GM21515 (cell line): Measurements from ENCODE around the gene AADACL3.
"Not testable (repeated sequence)": the region's sequence is repeated elsewhere in the genome, so short reads cannot be mapped to it uniquely, and the experiment has no call there.

ENCODE experiments used
- ATAC-seq: cut with Tn5 transposase; IDR thresholded peaks from one replicate; pipeline ENCODE4 v1.9.1; 2021; ENCODE audit not compliant: unreplicated experiment

AADACL3 gene

DNA sequence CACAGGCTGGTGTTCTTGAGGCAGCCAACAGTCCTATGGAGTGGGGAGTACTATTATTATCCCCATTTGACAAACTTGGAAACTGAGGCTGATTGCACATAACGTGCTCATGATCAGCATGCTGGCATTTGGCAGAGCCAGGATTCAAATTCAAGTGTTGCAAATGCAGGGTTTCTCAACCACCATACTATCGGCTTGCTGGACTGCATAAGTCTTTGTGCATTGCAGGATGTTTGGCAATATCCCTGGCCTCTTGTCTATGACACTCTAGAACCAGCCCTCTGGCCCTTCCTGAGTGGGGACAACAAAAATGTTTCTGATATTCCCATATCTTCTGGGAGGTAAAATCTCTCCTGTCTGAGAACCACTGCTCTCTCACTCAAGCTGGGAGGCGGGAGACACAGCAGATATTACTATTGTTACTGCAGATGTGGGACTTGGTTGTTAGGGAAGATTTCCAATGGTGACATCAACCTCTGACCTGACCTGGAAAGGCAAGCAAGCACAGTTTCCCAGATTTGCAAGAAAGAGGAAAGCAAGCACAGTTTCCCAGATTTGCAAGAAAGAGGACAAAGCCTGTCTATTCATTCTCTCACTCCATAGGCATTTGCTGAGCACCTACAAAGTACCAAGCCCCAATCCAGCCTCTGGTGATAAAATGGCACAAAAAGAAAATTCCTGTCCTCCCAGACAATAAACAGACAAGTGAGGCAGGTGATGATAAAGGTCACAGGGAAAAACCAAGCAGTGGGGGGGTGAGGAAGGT, 1.0 kb upstream of the AADACL3 start:
- no peak for ATAC-seq

GRCh38 chr1:12717301-12717838, 1.5 kb downstream of the AADACL3 start:
- no peak for ATAC-seq

- no peak for ATAC-seq
Measured at GRCh38 chr1:12722626-12723025, 6.7 kb downstream of the AADACL3 start.

DNA sequence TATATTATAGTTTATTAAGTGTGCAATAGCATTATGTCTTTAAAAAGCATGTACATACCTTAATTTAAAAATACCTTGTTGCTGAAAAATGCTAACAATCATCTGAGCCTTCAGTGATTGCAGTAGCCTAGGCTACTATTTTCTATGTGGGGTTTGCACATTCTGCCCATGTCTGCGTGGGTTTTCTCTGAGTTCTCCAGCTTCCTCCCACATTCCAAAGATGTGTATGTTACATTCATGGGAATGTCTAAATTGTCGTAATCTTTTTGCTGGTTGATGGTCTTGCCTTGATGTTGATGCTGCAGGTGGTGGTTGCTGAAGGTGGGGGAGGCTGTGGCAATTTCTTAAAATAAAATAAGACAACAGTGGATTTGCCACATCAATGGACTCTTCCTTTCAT, 12.5 kb downstream of the AADACL3 start:
- no peak for ATAC-seq

DNA sequence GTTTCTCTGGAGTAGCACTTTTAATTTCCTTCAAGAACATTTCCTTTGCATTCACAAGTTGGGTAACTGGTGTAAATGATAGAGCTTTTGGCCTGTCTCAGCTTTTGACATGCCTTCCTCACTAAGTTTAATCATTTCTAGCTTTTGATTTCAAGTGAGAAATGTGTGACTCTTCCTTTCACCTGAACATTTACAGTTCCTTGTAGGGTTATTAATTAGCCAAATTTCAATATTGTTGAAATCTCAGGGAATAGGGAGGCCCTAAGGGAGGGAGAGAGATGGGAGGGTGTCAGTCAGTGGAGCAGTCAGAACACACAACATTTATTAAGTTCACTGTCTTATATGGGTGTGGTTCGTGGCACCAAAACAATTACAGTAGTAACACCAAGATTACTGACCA, 14.2 kb downstream of the AADACL3 start:
- no peak for ATAC-seq

DNA sequence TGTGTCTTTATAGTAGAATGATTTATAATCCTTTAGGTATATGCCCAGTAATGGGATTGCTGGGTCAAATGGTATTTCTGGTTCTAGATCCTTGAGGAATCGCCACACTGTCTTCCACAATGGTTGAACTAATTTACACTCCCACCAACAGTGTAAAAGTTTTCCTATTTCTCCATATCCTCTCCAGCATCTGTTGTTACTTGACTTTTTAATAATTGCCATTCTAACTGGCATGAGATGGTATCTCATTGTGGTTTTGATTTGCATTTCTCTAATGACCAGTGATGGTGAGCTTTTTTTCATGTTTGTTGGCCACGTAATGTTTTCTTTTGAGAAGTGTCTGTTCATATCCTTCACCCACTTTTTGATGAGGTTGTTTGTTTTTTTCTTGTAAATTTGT, 15.2 kb downstream of the AADACL3 start:
- ATAC-seq: not testable (repeated sequence)

- ATAC-seq: no peak
Measured at GRCh38 chr1:12734651-12735050, 18.7 kb downstream of the AADACL3 start.

GRCh38 chr1:12738934-12739333, 23.0 kb downstream of the AADACL3 start:
- ATAC-seq: no peak

GRCh38 chr1:12739613-12740012, 23.7 kb downstream of the AADACL3 start:
- ATAC-seq: no peak

GRCh38 chr1:12741946-12742345, 26.0 kb downstream of the AADACL3 start:
- ATAC-seq: no peak

- ATAC-seq: no peak
Measured at GRCh38 chr1:12745126-12745991, 29.4 kb downstream of the AADACL3 start.

GRCh38 chr1:12745992-12746323, 30.0 kb downstream of the AADACL3 start, which contains the start of gene CFAP107:
TSS of gene CFAP107 (plus strand) at chr1:12746200. CDS start at chr1:12746431, 231 bp downstream.
- ATAC-seq: no peak

GRCh38 chr1:12748778-12749355, 33.0 kb downstream of the AADACL3 start:
- no peak for ATAC-seq

GRCh38 chr1:12754738-12755137, 38.8 kb downstream of the AADACL3 start:
- ATAC-seq: no peak

DNA sequence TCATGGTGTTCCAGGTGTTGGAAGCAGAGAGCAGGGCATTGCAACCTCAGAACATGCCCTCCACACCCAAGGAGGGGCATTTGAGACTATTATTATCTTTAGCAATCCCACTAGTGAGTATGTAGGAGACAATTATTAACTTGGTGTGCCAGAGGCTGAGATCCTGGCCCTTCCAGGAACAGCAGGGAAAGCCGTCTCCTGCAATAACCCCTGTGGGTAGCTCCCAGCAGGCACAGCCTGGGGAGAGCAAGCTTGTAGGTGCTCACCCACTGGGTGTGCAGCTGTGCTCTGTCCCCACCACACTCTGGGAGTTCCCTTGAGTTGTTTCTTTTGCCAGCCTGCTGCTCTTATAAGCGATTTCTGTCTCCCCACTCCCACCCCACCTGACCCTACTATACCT, 40.4 kb downstream of the AADACL3 start:
- ATAC-seq: no peak

DNA sequence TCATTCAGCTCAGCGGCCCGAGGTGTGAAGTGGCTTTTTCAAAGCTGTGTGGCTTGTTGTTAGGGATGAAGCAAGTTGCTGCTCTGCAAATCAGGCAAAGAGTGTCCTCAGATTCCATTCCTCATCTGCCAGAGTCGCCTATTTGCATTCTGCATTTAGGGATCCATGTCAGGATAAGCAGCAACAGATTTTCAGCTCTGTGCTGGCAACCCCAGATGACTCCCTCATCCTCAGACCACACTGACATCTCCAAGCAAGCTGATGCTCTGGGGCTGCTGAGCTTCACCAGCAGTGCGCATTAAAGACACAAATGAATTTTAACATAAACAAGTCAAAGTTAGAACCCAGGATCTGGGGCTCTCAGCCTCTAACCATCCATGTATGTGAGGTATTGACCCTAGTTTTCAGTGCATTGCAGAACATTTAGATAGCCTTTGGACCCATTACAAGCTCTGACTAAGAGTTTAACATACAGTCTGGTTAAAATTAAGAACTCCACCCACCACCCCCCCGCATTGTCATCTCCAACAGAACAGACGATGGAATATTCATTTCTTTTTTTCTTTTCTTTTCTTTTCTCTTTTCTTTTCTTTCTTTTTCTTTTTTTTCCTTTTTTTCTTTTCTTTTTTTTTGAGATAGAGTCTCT, 41.0 kb downstream of the AADACL3 start:
- no peak for ATAC-seq

DNA sequence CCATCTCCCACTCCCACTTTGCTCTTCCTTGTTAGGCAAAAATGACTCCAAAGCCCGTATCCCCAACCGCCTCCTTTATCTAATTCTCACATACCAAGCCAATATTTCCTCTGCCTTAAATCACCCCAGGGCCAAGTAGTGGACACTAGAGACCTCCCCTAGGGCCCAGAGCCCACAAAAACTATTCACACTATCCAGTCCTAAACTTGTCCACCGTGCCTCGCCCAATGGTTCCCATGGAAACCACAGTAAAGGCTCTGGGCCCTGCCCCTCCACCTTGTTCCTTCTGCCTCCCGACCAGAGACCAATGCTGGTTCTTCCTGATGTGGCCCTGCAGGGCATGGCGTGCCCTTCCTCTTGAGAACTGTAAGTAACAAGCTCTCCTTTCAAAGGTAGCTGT, 41.9 kb downstream of the AADACL3 start:
- ATAC-seq: no peak

- ATAC-seq: no peak
Measured at GRCh38 chr1:12760256-12760795, 44.4 kb downstream of the AADACL3 start.

DNA sequence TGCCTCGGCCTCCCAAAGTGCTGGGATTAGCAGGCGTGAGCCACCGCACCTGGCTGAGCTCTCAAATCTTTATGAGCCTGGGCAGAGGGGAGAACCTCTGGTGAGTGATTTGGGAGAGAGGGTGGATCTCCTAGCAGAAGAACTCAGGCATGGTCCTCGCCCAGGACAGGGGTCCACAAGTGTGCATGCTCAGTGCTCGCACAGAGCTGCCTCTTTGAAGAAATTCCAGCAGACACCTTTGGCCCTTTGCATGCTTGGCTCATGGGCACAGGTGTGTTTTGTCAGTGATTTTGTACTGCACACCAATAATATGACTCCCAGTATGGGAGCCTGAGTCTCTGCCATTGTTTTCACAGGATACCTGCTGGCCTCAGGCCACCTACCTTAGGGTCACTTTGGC, 45.9 kb downstream of the AADACL3 start:
- no peak for ATAC-seq

DNA sequence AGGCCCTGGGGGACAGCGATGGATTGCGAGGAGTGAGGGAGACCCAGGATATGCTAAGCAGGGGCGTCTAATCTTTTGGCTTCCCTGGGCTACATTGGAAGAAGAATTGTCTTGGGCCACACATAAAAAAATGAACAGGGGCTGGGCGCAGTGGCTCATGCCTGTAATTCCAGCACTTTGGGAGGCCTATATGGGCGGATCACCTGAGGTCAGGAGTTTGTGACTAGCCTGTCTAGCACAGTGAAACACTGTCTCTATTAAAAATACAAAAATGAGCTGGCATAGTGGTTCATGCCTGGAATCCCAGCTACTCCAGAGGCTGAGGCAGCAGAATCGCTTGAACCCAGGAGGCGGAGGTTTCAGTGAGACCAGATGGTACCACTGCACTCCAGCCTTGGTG, 46.9 kb downstream of the AADACL3 start:
- no peak for ATAC-seq

DNA sequence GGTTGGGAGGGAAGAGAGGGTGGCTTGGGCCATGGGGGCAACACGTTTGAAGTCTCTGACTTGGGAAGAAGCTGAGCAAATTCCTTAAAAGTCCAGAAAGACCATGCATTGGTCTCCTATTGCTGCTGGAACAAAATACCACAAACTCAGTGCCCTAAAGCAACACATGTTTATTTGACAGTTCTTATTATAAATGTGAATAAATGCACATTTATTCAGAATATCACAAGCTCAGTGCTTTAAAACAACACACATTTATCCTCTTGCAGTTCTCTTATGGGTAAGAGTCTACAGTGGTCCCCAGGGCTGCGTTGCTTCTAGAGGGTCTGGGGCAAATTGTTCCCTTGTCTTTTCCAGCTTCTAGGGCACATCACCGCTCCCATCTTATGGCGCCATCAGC, 47.6 kb downstream of the AADACL3 start:
- no peak for ATAC-seq
